K562 (cell line): ENCODE data around the gene FAM200B. TPM values are rescaled to one million over a fixed set of nuclear protein-coding genes. Genes with fewer than 3 reads are reported as not detected.

Experiments
- ATF2 ChIP-seq: sonication (generic); formaldehyde crosslinking; IDR thresholded peaks from 2 replicates; pipeline ENCODE4 v1.8.1; 2022; ENCODE audit warnings: missing genetic modification reagents
- CXXC5 ChIP-seq: fragments of 250-450 bp; sonication (Bioruptor Pico); IDR thresholded peaks from 2 replicates; pipeline ENCODE4 v1.8.0; 2022; ENCODE audit warnings: inconsistent platforms, mild to moderate bottlenecking, moderate library complexity
- GMEB1 ChIP-seq: fragments of 250-450 bp; sonication (Bioruptor Pico); IDR thresholded peaks from 2 replicates; pipeline ENCODE4 v1.4.0; 2020; ENCODE audit warnings: mild to moderate bottlenecking
- GTF2E2 ChIP-seq: fragments of 200-800 bp; sonication (Bioruptor generic); IDR thresholded peaks from 2 replicates; pipeline ENCODE4 v1.6.1; 2016; ENCODE audit warnings: missing genetic modification characterization, missing compliant biosample characterization
- POLR2B ChIP-seq: fragments of 450-650 bp; IDR thresholded peaks from 2 replicates; pipeline ENCODE4 v1.6.1; 2018; ENCODE audit warnings: low read depth; ENCODE audit not compliant: partially characterized antibody
- POLR2H ChIP-seq: IDR thresholded peaks from 2 replicates; pipeline ENCODE4 v1.6.1; 2016; ENCODE audit warnings: missing genetic modification characterization, low read depth, mild to moderate bottlenecking, control low read depth, missing compliant biosample characterization, moderate library complexity
- RAD51 ChIP-seq: fragments of 450-650 bp; IDR thresholded peaks from 2 replicates; pipeline ENCODE4 v1.7.1; 2016; ENCODE audit warnings: low read depth, mild to moderate bottlenecking, borderline replicate concordance
- REST ChIP-seq, 2 experiments: fragments of 450-650 bp; formaldehyde crosslinking in 1 of 2; IDR thresholded peaks; 2 replicates each; pipeline versions ENCODE4 v1.4.0 to v1.6.1; 2014 to 2020; ENCODE audit warnings: mild to moderate bottlenecking in 2 of 2, borderline replicate concordance in 1 of 2, low read depth in 1 of 2
- TOE1 ChIP-seq, 2 experiments: fragments of 450-650 bp in 1 of 2; sonication (generic) in 1 of 2; formaldehyde crosslinking in 1 of 2; IDR thresholded peaks; 2 replicates each; pipeline versions ENCODE4 v1.7.1 to v1.8.0; 2016 to 2022; ENCODE audit warnings: borderline replicate concordance in 2 of 2, mild to moderate bottlenecking in 2 of 2, antibody characterized with exemption in 1 of 2, inconsistent platforms in 1 of 2, low read depth in 1 of 2, missing genetic modification reagents in 1 of 2, moderate library complexity in 1 of 2
- ZFP1 ChIP-seq: fragments of 450-650 bp; formaldehyde crosslinking; IDR thresholded peaks from 2 replicates; pipeline ENCODE4 v1.4.0; 2020; ENCODE audit warnings: mild to moderate bottlenecking, mixed read lengths
- ZNF280B ChIP-seq: fragments of 250-450 bp; sonication (Bioruptor Pico); IDR thresholded peaks from 2 replicates; pipeline ENCODE4 v1.5.1; 2021; ENCODE audit warnings: mild to moderate bottlenecking
- ZNF764 ChIP-seq: fragments of 250-450 bp; sonication (Bioruptor Pico); IDR thresholded peaks from 2 replicates; pipeline ENCODE4 v1.4.0; 2020; ENCODE audit warnings: low read depth, mild to moderate bottlenecking, moderate library complexity
- polyA plus RNA-seq, 8 experiments: library from polyadenylated mRNA; depleted of rRNA in 4 of 8; stranded (reverse) in 5 of 8; unstranded in 3 of 8; fragments of >200 nt; fragmentation: Nextera tagmentation in 2 of 8; fragmentation: Illumina TruSeq in 1 of 8; extraction: Ambion mirVana in 2 of 8; extraction: Trizol in 1 of 8; gene quantifications; 2 replicates each; pipeline versions ENCODE4 v1.2.1 to v1.2.3, GENCODE V29; 2011 to 2014; ENCODE audit warnings: inconsistent platforms in 1 of 8, missing spikeins in 1 of 8
- total RNA-seq, 7 experiments: library from RNA; depleted of rRNA in 6 of 7; stranded (reverse); fragments of >200 nt in 6 of 7; fragmentation: Illumina TruSeq in 2 of 7; extraction: Trizol in 2 of 7; gene quantifications; 2 replicates each; pipeline versions ENCODE4 v1.2.1 to v1.2.3, GENCODE V29; 2011 to 2021; ENCODE audit warnings: low replicate concordance in 1 of 7

Gene FAM200B
- total and polyA plus RNA-seq, 9 of the 15 experiments (the other 6 are each of a cell fraction or from before 2014, with no cell fraction given) = 17.4 to 48.0 (median 25.5) TPM

GRCh38 chr4:15655223-15656037 is 26.2 kb upstream of the FAM200B start, which contains the start of gene FBXL5 (continued):
- no peak for TF ChIP-seq ATF2 (CRISPR knock-in tag)
- no peak for TF ChIP-seq ZNF764
- no peak for TF ChIP-seq ZNF280B
- TF ChIP-seq TOE1 (IDR thresholded peaks at IDR 0.05; ENCODE audit: borderline replicate concordance) = 0 out of 2 replicates have a peak, but pooled peaks have one; percentile 73
- TF ChIP-seq TOE1 (CRISPR knock-in tag; IDR thresholded peaks at IDR 0.05; ENCODE audit: borderline replicate concordance, low read depth) = no peak
- TF ChIP-seq CXXC5 = peak; percentile 87
- peak; percentile 20 for TF ChIP-seq GMEB1 (CRISPR knock-in tag)
- TF ChIP-seq POLR2B = no peak
- peak; percentile 67; the same call in 1 of the 2 replicates for TF ChIP-seq GTF2E2
- TF ChIP-seq ZFP1 (CRISPR knock-in tag) = 0 out of 2 replicates have a peak, but pooled peaks have one; percentile 38
- peak; percentile 34; the same call in 1 of the 2 replicates for TF ChIP-seq REST (IDR thresholded peaks at IDR 0.05; ENCODE audit: borderline replicate concordance)
- peak; percentile 61; the same call in 1 of the 2 replicates for TF ChIP-seq REST (CRISPR knock-in tag; IDR thresholded peaks at IDR 0.05; ENCODE audit: low read depth)
- TF ChIP-seq RAD51 = peak; percentile 85
- peak; percentile 62 for TF ChIP-seq POLR2H (tag)
